Superior temporal gyrus (tissue), 1 donor: ENCODE data around the gene PAQR5.
"Not testable (repeated sequence)": the region's sequence is repeated elsewhere in the genome, so short reads cannot be mapped to it uniquely, and the experiment has no call there.

Experiments
- DNase-seq: peaks from one replicate; pipeline ENCODE4 v3.0.0-alpha.2; 2016; ENCODE audit errors: extremely low spot score

Gene PAQR5

GRCh38 chr15:69351333-69351732, 52.6 kb downstream of the PAQR5 start:
- DNase-seq, result no peak

- no peak for DNase-seq
These were observed 53.2 kb downstream of the PAQR5 start for GRCh38 chr15:69351884-69352283.

- no peak for DNase-seq
These were observed 59.4 kb downstream of the PAQR5 start for GRCh38 chr15:69357773-69358771.

GRCh38 chr15:69358850-69359249, 60.1 kb downstream of the PAQR5 start:
- DNase-seq, result no peak

GRCh38 chr15:69359722-69360121, 61.0 kb downstream of the PAQR5 start:
- no peak for DNase-seq

- no peak for DNase-seq
These were observed 61.9 kb downstream of the PAQR5 start for GRCh38 chr15:69360642-69361041.

- no peak for DNase-seq
These were observed 68.5 kb downstream of the PAQR5 start for GRCh38 chr15:69367236-69367635.

GRCh38 chr15:69369631-69370030, 70.9 kb downstream of the PAQR5 start:
- DNase-seq, result no peak

- no peak for DNase-seq
These were observed 74.7 kb downstream of the PAQR5 start for GRCh38 chr15:69373406-69373805.

- DNase-seq, result no peak
These were observed 76.6 kb downstream of the PAQR5 start for GRCh38 chr15:69375151-69375790.

GRCh38 chr15:69377216-69377970, 78.7 kb downstream of the PAQR5 start:
- no peak for DNase-seq

GRCh38 chr15:69380100-69380725, 81.5 kb downstream of the PAQR5 start:
- no peak for DNase-seq

GRCh38 chr15:69380726-69381105, 82.0 kb downstream of the PAQR5 start:
- DNase-seq, result no peak

- not testable (repeated sequence) for DNase-seq
These were observed 83.5 kb downstream of the PAQR5 start for GRCh38 chr15:69382176-69382575.

- not testable (repeated sequence) for DNase-seq
These were observed 85.4 kb downstream of the PAQR5 start for GRCh38 chr15:69384066-69384465.

GRCh38 chr15:69384626-69385598, 86.2 kb downstream of the PAQR5 start:
- DNase-seq, result no peak

GRCh38 chr15:69385831-69386230, 87.1 kb downstream of the PAQR5 start:
- DNase-seq, result no peak

- DNase-seq, result no peak
These were observed 87.6 kb downstream of the PAQR5 start for GRCh38 chr15:69386284-69386683.

- DNase-seq, result peak; percentile 28
These were observed 89.6 kb downstream of the PAQR5 start for GRCh38 chr15:69388260-69388705.

GRCh38 chr15:69389426-69389825, 90.7 kb downstream of the PAQR5 start:
- DNase-seq, result no peak
